Smooth muscle cell (in vitro differentiated cells): ENCODE data around the gene CDH24. TPM values are rescaled to one million over a fixed set of nuclear protein-coding genes. Genes with fewer than 3 reads are reported as not detected.

Experiments
- DNase-seq: peaks from one replicate; lab custom pipeline; 2025; ENCODE audit not compliant: unreplicated experiment; lab: John Stamatoyannopoulos, UW
- H2AFZ ChIP-seq: fragments of 200-600 bp; sonication (generic); 2 replicates; pipeline ENCODE4 v1.6.0; 2016; ENCODE audit warnings: antibody characterized with exemption, low read depth, mild to moderate bottlenecking
- H3F3A ChIP-seq: fragments of 200-600 bp; sonication (generic); 2 replicates; pipeline ENCODE4 v1.6.0; 2017; ENCODE audit warnings: antibody characterized with exemption, low read depth
- H3K27ac ChIP-seq: fragments of 200-600 bp; sonication (generic); 2 replicates; pipeline ENCODE4 v1.5.1; 2016; ENCODE audit warnings: low read depth, mild to moderate bottlenecking
- H3K27me3 ChIP-seq: fragments of 200-600 bp; sonication (generic); 2 replicates; pipeline ENCODE4 v1.6.1; 2016; ENCODE audit warnings: low read depth, mild to moderate bottlenecking
- H3K36me3 ChIP-seq: fragments of 200-600 bp; sonication (generic); 2 replicates; pipeline ENCODE4 v1.5.1; 2016; ENCODE audit warnings: low read depth
- H3K4me1 ChIP-seq: fragments of 200-600 bp; sonication (generic); 2 replicates; pipeline ENCODE4 v1.5.1; 2016; ENCODE audit warnings: low read depth
- H3K4me2 ChIP-seq: fragments of 200-600 bp; sonication (generic); 2 replicates; pipeline ENCODE4 v1.6.0; 2016; ENCODE audit warnings: mild to moderate bottlenecking
- H3K4me3 ChIP-seq: fragments of 200-600 bp; sonication (generic); 2 replicates; pipeline ENCODE4 v1.5.1; 2016; ENCODE audit warnings: mild to moderate bottlenecking
- H3K79me2 ChIP-seq: fragments of 200-600 bp; sonication (generic); 2 replicates; pipeline ENCODE4 v1.6.0; 2016; ENCODE audit warnings: low read depth, mild to moderate bottlenecking
- H3K9ac ChIP-seq: fragments of 200-600 bp; sonication (generic); 2 replicates; pipeline ENCODE4 v1.6.0; 2016; ENCODE audit warnings: low read depth
- H3K9me3 ChIP-seq: fragments of 200-600 bp; sonication (generic); replicated peaks from 2 replicates; pipeline ENCODE4 v1.5.1; 2016; ENCODE audit warnings: low read depth
- H4K20me1 ChIP-seq: fragments of 200-600 bp; sonication (generic); 2 replicates; pipeline ENCODE4 v1.6.0; 2016; ENCODE audit warnings: low read depth
- WGBS: methylation state at CpG from one replicate; pipeline ENCODE4 v1.1.7; 2016; ENCODE audit warnings: low lambda C conversion rate; 5-methylcytosine and 5-hydroxymethylcytosine counted together
- polyA plus RNA-seq: library from polyadenylated mRNA; unstranded; fragments of >200 nt; fragmentation: Nextera tagmentation; extraction: Ambion mirVana; gene quantifications from 2 replicates; pipeline ENCODE4 v1.2.1, GENCODE V29; 2016
- total RNA-seq: library from RNA; depleted of rRNA; stranded (reverse); fragments of >200 nt; gene quantifications from 2 replicates; pipeline ENCODE4 v1.2.3, GENCODE V29; 2014
- TF ChIP-seq, protein P1 (sequence below): fragments of 200-600 bp; sonication (generic); IDR thresholded peaks from 2 replicates; pipeline ENCODE4 v1.5.1; 2017; ENCODE audit warnings: borderline replicate concordance, mild to moderate bottlenecking, antibody characterized with exemption; ENCODE audit not compliant: insufficient read depth, poor library complexity, severe bottlenecking

CDH24 gene
- total and polyA plus RNA-seq, 2 experiments from 2014 or later, result 5.5 to 6.9 TPM

DNA sequence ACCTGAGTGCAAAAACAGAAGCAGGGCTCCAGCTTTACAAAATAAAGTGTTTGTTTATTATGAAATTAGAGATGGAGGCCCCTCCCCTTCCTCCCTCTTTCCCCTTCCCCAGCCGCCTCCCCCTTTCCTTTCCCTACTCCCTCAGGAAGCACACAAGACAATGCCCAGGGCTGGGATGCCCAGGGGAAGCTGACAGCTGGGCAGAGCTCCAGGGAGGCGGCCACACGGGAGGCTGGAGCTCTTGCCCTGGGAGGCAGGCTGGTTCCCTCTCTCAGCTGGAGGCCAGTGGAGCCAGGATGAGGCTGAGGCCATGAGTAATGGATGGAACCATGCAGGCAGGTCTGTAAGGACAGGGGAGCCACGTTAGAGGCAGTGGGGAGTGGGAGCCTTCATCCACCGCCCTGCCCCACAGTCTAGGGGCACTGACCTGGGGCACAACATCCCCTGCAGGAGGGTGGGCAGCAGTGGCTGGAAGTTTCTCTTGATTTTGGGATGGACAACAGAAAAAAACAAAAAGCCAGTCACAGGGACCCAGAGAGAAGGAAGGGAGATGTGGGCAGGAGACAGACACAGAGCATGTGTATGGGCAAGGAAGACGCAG, 10.2 kb downstream of the CDH24 start:
- Histone ChIP-seq H3K79me2 (no peaks in the 10 kb centered on the region), H2AFZ (no peak overlapping the region), H3K27me3 (no peaks in the 10 kb centered on the region), H3K4me2 (no peak overlapping the region), H3K27ac (no peak overlapping the region), H3K9ac (no peak overlapping the region), H3K9me3 (no peaks in the 10 kb centered on the region), H3K4me3 (no peak overlapping the region), H3K36me3 (no peaks in the 10 kb centered on the region), H4K20me1 (no peaks in the 10 kb centered on the region), H3F3A (no peaks in the 10 kb centered on the region), H3K4me1 (no peaks in the 10 kb centered on the region)
- TF ChIP-seq, protein P1, sequence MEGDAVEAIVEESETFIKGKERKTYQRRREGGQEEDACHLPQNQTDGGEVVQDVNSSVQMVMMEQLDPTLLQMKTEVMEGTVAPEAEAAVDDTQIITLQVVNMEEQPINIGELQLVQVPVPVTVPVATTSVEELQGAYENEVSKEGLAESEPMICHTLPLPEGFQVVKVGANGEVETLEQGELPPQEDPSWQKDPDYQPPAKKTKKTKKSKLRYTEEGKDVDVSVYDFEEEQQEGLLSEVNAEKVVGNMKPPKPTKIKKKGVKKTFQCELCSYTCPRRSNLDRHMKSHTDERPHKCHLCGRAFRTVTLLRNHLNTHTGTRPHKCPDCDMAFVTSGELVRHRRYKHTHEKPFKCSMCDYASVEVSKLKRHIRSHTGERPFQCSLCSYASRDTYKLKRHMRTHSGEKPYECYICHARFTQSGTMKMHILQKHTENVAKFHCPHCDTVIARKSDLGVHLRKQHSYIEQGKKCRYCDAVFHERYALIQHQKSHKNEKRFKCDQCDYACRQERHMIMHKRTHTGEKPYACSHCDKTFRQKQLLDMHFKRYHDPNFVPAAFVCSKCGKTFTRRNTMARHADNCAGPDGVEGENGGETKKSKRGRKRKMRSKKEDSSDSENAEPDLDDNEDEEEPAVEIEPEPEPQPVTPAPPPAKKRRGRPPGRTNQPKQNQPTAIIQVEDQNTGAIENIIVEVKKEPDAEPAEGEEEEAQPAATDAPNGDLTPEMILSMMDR, result no peak
- DNase-seq, result no peak
- WGBS, result 85% methylated on average over 5 of the region's 6 CpGs

DNA sequence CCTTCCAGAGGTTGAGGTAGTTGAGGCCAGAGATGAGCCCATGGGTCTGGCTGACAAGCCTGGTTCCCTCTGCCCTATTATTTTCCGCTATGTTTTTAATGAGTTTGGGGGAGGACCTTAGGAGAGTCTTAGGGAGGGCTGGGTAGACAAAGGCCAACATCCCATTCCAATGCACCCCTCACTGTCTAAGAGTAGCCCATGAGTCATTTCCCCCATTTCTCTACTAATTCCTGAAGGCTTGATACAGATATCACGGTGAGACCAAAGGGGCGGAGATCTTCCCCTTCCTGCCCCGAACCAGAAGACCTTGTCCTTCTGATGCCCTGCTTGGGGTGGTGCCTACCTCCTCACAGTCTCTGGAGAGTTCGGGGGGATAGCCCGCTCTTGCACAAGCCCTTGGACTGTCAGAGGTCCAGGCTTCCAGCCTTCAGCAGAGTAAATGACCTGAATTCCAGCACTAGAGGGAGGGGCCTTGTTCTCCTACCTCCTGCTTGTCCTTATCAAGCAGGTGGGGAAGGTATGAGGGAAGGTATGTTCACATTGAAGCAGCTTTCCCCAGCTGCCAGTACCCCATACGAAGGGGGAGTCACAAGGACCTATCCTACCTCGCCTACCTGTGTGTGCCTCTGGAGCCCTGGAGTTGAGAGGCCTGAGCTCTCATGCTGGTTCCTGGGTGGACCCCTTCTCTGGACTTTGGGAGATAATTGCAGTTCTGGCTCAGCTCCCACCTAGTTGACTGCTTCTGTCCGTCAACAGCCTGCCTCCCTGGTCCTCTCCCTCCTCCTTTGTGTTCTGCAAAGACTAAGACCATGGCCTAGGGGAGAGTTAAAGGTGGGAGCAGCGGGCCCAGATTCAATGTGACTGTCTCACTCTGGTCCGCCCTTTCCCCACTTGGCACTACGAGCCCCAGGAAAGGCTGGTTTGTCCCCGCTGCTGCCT, 11.6 kb downstream of the CDH24 start:
- H3F3A ChIP-seq, result no peaks in the 10 kb centered on the region
- no peak for DNase-seq
- H4K20me1 ChIP-seq, result no peaks in the 10 kb centered on the region
- WGBS, result 86% methylated on average over 13 of the region's 13 CpGs
- no peak overlapping the region for H3K4me2 ChIP-seq
- H2AFZ ChIP-seq, result no peak overlapping the region
- H3K27ac ChIP-seq, result no peak overlapping the region
- H3K4me3 ChIP-seq, result no peak overlapping the region
- no peaks in the 10 kb centered on the region for H3K27me3 ChIP-seq
- H3K9ac ChIP-seq, result no peak overlapping the region
- H3K9me3 ChIP-seq, result no peaks in the 10 kb centered on the region
- TF ChIP-seq, protein P1, result no peak
- H3K79me2 ChIP-seq, result no peaks in the 10 kb centered on the region
- no peaks in the 10 kb centered on the region for H3K36me3 ChIP-seq
- H3K4me1 ChIP-seq, result no peaks in the 10 kb centered on the region

DNA sequence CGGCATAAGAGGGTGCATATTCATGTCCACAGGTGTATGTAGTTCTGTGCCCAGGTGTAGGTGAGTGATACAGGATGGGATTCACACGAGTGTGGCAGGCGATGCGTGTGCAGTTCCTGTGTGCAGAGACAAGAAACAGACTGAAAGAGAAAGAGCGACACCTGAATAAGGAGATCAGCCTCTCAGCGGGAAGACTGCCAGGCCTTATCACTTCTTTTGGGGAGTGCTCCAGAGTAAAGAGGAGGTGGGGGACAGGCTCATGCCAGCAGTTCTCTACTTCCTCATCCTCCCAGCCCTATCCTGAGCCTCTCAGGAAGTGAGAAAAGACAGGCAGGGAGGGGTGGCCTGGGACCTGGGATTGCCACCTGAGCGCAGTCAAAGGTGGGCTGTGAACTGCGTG, 12.5 kb downstream of the CDH24 start:
- 96% methylated on average over 8 of the region's 8 CpGs for WGBS
- H3K27ac ChIP-seq, result no peak overlapping the region
- no peak overlapping the region for H3K4me3 ChIP-seq
- no peak for DNase-seq
- H3K36me3 ChIP-seq, result no peaks in the 10 kb centered on the region
- no peak overlapping the region for H2AFZ ChIP-seq
- H3K27me3 ChIP-seq, result no peaks in the 10 kb centered on the region
- no peaks in the 10 kb centered on the region for H4K20me1 ChIP-seq
- TF ChIP-seq, protein P1, result no peak
- no peaks in the 10 kb centered on the region for H3F3A ChIP-seq
- no peaks in the 10 kb centered on the region for H3K4me1 ChIP-seq
- no peak overlapping the region for H3K9ac ChIP-seq
- no peaks in the 10 kb centered on the region for H3K9me3 ChIP-seq
- H3K79me2 ChIP-seq, result no peaks in the 10 kb centered on the region
- no peak overlapping the region for H3K4me2 ChIP-seq
